MCF 10A (cell line): ENCODE data around the gene FCN2. TPM values are rescaled to one million over a fixed set of nuclear protein-coding genes. Genes with fewer than 3 reads are reported as not detected.
"Not testable (repeated sequence)": the region's sequence is repeated elsewhere in the genome, so short reads cannot be mapped to it uniquely, and the experiment has no call there.

Experiments used
- BruUV-seq: library from RNA; stranded (reverse); fragments of 400-500 nt; replicated peaks from 2 replicates; lab custom pipeline; 2021; lab: Mats Ljungman, UMichigan
- CTCF ChIA-PET: fragments of 300-600 bp; sonication (Branson Sonifier 250); formaldehyde crosslinking; extraction: SDS; loops from one replicate; lab custom pipeline; 2021; ENCODE audit warnings: antibody characterized with exemption, inconsistent platforms; lab: Yijun Ruan, JAX
- POLR2A ChIA-PET: fragments of 300-600, 350-650 bp; sonication (Branson Sonifier 250); formaldehyde crosslinking; extraction: SDS; loops from one replicate; lab custom pipeline; 2020; ENCODE audit warnings: antibody characterized with exemption, inconsistent platforms; lab: Yijun Ruan, JAX
- DNase-seq: peaks from one replicate; pipeline ENCODE4 v3.0.0-alpha.2; 2018; ENCODE audit not compliant: unreplicated experiment
- H3K27ac Mint-ChIP-seq: one replicate; pipeline ENCODE4 v1.8.0; 2022; ENCODE audit warnings: mild to moderate bottlenecking, low read depth, mixed read lengths; ENCODE audit not compliant: unreplicated experiment
- H3K27me3 Mint-ChIP-seq: one replicate; pipeline ENCODE4 v1.8.0; 2022; ENCODE audit warnings: mixed read lengths; ENCODE audit not compliant: insufficient read depth, unreplicated experiment
- H3K36me3 Mint-ChIP-seq: one replicate; pipeline ENCODE4 v1.8.0; 2022; ENCODE audit warnings: mild to moderate bottlenecking, moderate library complexity, mixed read lengths; ENCODE audit not compliant: insufficient read depth, unreplicated experiment
- H3K4me1 Mint-ChIP-seq: one replicate; pipeline ENCODE4 v1.8.0; 2022; ENCODE audit warnings: mixed read lengths; ENCODE audit not compliant: insufficient read depth, unreplicated experiment
- H3K4me3 Mint-ChIP-seq: one replicate; pipeline ENCODE4 v1.8.0; 2022; ENCODE audit warnings: mild to moderate bottlenecking, moderate library complexity, mixed read lengths; ENCODE audit not compliant: unreplicated experiment
- H3K9me3 Mint-ChIP-seq: one replicate; pipeline ENCODE4 v1.8.0; 2022; ENCODE audit warnings: mixed read lengths; ENCODE audit not compliant: unreplicated experiment
- intact Hi-C: fragments of 100-400 bp; cut with micrococcal nuclease; formaldehyde crosslinking; loops from 2 replicates; pipeline ENCODE4 v1.14.1; 2022
- total RNA-seq: library from RNA; stranded (reverse); gene quantifications from 2 replicates; pipeline ENCODE4 v1.2.3, GENCODE V29; 2022
- TF ChIP-seq, protein P1 (sequence below): fragments of 200-600 bp; IDR thresholded peaks from one replicate; pipeline ENCODE4 v1.8.0; 2022; ENCODE audit warnings: antibody characterized with exemption, mild to moderate bottlenecking; ENCODE audit not compliant: unreplicated experiment

The FCN2 gene
- total RNA-seq, 1 experiment from 2014 or later: not detected

DNA sequence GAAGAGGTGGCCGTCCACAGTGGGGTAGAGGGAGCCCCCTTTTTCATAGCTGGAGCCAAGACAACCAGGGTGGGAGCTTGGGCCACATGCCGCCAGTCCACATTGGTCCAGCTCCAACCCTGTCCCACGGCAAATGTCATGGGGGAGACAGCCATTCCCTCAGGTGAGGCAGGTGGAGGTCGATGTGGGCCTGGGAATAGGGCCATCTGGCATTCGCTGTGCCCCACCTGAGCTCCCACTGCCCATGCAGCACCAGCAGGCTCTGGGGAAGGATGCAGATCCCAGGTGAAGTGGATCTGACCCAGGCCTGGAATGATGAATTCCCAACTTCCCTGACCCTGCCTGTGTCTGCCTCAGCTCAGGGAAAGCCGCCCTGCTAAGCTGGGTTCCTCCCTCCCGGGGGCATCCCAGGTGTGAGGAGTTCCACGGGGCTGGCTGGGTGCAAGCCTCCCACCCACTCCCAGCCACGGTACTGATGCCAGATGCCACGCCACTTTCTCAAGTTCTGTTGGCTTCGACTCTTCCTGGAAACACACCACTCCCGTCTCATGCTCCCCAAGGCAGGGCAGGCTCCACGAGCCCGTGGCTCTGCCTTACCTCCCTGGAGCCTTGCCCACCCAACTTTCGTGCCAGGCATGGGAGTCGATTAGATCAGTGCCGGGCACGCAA lies 25.2 kb upstream of the FCN2 start:
- Mint-ChIP-seq H3K9me3 (no peaks in the 10 kb centered on the region), H3K27ac (no peak overlapping the region), H3K4me3 (no peak overlapping the region), H3K36me3 (no peaks in the 10 kb centered on the region), H3K27me3 (peaks cover 35% of the 10 kb centered on the region), H3K4me1 (peaks cover 11% of the 10 kb centered on the region)
- CTCF ChIA-PET: no interaction called here
- TF ChIP-seq, protein P1, sequence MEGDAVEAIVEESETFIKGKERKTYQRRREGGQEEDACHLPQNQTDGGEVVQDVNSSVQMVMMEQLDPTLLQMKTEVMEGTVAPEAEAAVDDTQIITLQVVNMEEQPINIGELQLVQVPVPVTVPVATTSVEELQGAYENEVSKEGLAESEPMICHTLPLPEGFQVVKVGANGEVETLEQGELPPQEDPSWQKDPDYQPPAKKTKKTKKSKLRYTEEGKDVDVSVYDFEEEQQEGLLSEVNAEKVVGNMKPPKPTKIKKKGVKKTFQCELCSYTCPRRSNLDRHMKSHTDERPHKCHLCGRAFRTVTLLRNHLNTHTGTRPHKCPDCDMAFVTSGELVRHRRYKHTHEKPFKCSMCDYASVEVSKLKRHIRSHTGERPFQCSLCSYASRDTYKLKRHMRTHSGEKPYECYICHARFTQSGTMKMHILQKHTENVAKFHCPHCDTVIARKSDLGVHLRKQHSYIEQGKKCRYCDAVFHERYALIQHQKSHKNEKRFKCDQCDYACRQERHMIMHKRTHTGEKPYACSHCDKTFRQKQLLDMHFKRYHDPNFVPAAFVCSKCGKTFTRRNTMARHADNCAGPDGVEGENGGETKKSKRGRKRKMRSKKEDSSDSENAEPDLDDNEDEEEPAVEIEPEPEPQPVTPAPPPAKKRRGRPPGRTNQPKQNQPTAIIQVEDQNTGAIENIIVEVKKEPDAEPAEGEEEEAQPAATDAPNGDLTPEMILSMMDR: no peak
- POLR2A ChIA-PET: no interaction called here
- intact Hi-C loops: no loop called here
- BruUV-seq: no TSS peak
- no peak for DNase-seq

DNA sequence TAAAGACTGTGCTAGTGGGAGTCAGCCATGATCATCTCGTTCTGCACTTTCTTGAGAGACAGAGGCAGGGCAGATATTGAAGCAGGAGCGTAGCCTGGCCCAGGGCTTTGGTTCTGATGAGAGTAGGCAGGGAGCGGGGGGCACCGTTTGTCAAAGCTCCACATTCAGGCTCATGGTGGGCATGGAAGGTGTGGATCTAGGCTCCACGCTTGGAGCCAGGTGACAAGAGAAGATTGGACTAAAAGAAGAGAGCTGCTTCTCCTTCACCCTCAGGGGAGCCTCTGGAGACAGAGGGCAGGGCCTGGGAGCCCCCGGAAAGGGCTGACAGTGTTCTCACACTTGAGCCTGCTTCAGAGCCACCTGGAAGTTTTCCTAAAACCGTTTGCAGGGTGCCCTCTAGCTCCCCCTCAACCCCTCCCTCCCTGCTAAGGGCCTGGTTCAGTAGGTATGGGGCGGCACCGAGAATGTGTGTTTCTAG lies 24.7 kb upstream of the FCN2 start:
- H3K27ac Mint-ChIP-seq: no peak overlapping the region
- CTCF ChIA-PET: no interaction called here
- TF ChIP-seq, protein P1: no peak
- H3K4me3 Mint-ChIP-seq: no peak overlapping the region
- POLR2A ChIA-PET: no interaction called here
- H3K9me3 Mint-ChIP-seq: peaks cover 5% of the 10 kb centered on the region
- H3K27me3 Mint-ChIP-seq: peaks cover 40% of the 10 kb centered on the region
- intact Hi-C loops: no loop called here
- peaks cover 4% of the 10 kb centered on the region for H3K36me3 Mint-ChIP-seq
- H3K4me1 Mint-ChIP-seq: peaks cover 11% of the 10 kb centered on the region
- no peak for DNase-seq
- BruUV-seq: no TSS peak

DNA sequence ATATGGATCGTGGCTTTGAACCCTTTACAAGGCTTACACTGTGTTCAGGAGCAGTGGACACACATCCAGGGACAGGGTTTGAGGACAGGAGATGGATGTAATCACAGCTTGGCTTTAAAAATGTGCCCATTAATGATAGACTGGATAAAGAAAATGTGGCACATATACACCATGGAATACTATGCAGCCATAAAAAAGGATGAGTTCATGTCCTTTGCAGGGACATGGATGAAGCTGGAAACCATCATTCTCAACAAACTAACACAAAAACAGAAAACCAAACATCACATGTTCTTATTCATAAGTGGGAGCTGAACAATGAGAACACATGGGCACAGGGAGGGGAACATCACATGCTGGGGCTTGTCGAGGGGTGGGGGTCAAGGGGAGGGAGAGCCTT lies 23.2 kb upstream of the FCN2 start:
- H3K4me3 Mint-ChIP-seq, intact Hi-C loops, H3K36me3 Mint-ChIP-seq, BruUV-seq, DNase-seq, POLR2A ChIA-PET: not testable (repeated sequence)
- Mint-ChIP-seq H3K27ac (peak overlapping the region; percentile 3), H3K4me1 (peaks cover 11% of the 10 kb centered on the region), H3K9me3 (peaks cover 11% of the 10 kb centered on the region), H3K27me3 (peaks cover 45% of the 10 kb centered on the region)
- CTCF ChIA-PET: interaction anchor here (1.2 kb wide), 1 partner anchor 79 kb away, joined by 4 read pairs; no protein-coding TSS in a partner anchor

DNA sequence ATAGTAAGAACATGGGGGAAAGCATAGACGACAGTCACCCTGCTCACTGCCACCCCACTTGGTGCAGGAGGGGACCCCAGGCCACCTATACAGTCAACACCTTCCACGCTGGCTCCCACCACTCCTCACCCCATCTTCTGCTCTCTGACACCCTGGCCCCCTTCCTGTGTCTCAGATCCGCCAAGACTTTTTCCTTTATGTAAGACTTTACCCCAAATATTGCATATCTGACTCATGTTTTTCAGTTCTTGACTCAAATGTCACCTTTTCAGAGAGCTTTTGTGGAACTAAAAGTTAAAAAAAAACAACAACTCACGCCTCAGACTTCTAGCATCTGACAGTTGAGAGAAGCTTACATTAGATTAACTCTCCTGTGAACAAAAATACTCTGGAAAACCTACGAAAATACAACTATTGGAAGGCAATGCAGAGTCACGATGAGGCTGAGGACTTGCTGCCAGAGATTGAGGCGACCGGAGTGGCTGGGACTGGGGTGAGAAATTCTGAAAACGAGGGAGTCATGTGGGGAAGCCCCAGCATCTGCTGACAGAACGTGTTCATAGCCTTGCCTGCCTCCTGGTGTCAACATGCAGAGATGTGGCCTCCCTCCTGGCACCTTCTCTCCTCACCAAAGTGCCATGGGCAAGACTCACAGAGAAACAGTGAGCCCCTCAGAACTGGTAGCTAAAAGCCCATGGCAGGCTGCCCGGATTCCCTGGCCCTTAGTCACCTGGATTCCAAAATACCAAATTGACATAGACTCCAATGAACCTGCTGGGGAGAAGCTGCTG lies 22.4 kb upstream of the FCN2 start:
- ChIA-PET CTCF (interaction anchor here (0.5 to 1.2 kb wide), 4 partner anchors 29 to 352 kb away, joined by 3 to 4 read pairs (median 3); no protein-coding TSS in a partner anchor), POLR2A (interaction anchor here (0.7 to 1.0 kb wide), 3 partner anchors 25 to 79 kb away, joined by 3 to 4 read pairs (median 3); no protein-coding TSS in a partner anchor)
- no TSS peak for BruUV-seq
- Mint-ChIP-seq H3K36me3 (peaks cover 7% of the 10 kb centered on the region), H3K9me3 (peaks cover 11% of the 10 kb centered on the region), H3K27ac (no peak overlapping the region), H3K4me1 (peaks cover 11% of the 10 kb centered on the region), H3K27me3 (peaks cover 45% of the 10 kb centered on the region), H3K4me3 (no peak overlapping the region)
- DNase-seq: peak; percentile 76
- intact Hi-C loops: loop anchor here (2.0 kb wide), 1 partner anchor 79 kb away; no protein-coding TSS in a partner anchor
- TF ChIP-seq, protein P1: no peak
